A549 (cell line): ENCODE data around the gene BRICD5. TPM values are rescaled to one million over a fixed set of nuclear protein-coding genes. Genes with fewer than 3 reads are reported as not detected.

ENCODE experiments used
- ATAC-seq, 2 experiments: fragments of 200-7000 bp in 1 of 2; fragments of >200 bp in 1 of 2; cut with Nextera tagmentation in 1 of 2; cut with Tn5 transposase in 1 of 2; 3 replicates each; pipeline versions ENCODE4 v1.8.0 to v1.9.1; 2018 to 2020; ENCODE audit warnings: mild to moderate bottlenecking in 1 of 2, moderate library complexity in 1 of 2
- CTCF ChIA-PET: fragments of 300-600 bp; sonication (Branson Sonifier 250); formaldehyde crosslinking; extraction: SDS; loops from one replicate; lab custom pipeline; 2021; ENCODE audit warnings: antibody characterized with exemption, inconsistent platforms; lab: Yijun Ruan, JAX
- POLR2A ChIA-PET: fragments of 350-600 bp; formaldehyde crosslinking; extraction: SDS; loops from one replicate; lab custom pipeline; 2021; ENCODE audit warnings: antibody characterized with exemption, inconsistent platforms; lab: Yijun Ruan, JAX
- DNase-seq, 2 experiments: peaks; one replicate each; pipeline versions ENCODE4 v3.0.0 to v3.0.0-alpha.2; 2011 to 2016; ENCODE audit warnings: low read depth in 1 of 2, low spot score in 1 of 2
- FAIRE-seq: peaks from 2 replicates; lab custom pipeline; 2011; peaks lifted over from hg19 to GRCh38; lab: Jason Lieb, UNC
- H3K27ac ChIP-seq, 2 experiments: fragments of >200 bp; sonication (Bioruptor Twin); formaldehyde crosslinking; 3 replicates each; pipeline ENCODE4 v1.5.1; 2016 to 2017
- H3K4me1 ChIP-seq: fragments of >200 bp; sonication (Bioruptor Twin); formaldehyde crosslinking; 3 replicates; pipeline ENCODE4 v1.6.1; 2016
- H3K4me2 ChIP-seq: fragments of >200 bp; sonication (Bioruptor Twin); formaldehyde crosslinking; 3 replicates; pipeline ENCODE4 v1.6.1; 2016
- H3K4me3 ChIP-seq: fragments of >200 bp; sonication (Bioruptor Twin); formaldehyde crosslinking; 3 replicates; pipeline ENCODE4 v1.5.1; 2016
- H3K9me3 ChIP-seq: fragments of >200 bp; sonication (Bioruptor Twin); formaldehyde crosslinking; 3 replicates; pipeline ENCODE4 v1.6.1; 2016
- ATOH8 ChIP-seq: fragments of 250-450 bp; sonication (Bioruptor Pico); IDR thresholded peaks from 2 replicates; pipeline ENCODE4 v1.5.0; 2020; ENCODE audit warnings: low read depth, mild to moderate bottlenecking, moderate library complexity
- CBX8 ChIP-seq: fragments of 200-600 bp; sonication (generic); IDR thresholded peaks from 2 replicates; pipeline ENCODE4 v1.6.1; 2016
- CEBPB ChIP-seq, 2 experiments: fragments of >200 bp in 1 of 2; sonication (Bioruptor Twin) in 1 of 2; formaldehyde crosslinking in 1 of 2; IDR thresholded peaks; 2 replicates each; pipeline ENCODE4 v1.6.1; 2012 to 2016
- CTCF ChIP-seq: fragments of >200 bp; sonication (Bioruptor Twin); formaldehyde crosslinking; IDR thresholded peaks from 3 replicates; pipeline ENCODE4 v1.5.1; 2016
- EHMT2 ChIP-seq: fragments of 200-600 bp; sonication (generic); IDR thresholded peaks from 2 replicates; pipeline ENCODE4 v1.6.1; 2016; ENCODE audit warnings: antibody characterized with exemption, low read depth, mild to moderate bottlenecking, moderate library complexity
- ELK1 ChIP-seq: fragments of 150-350 bp; IDR thresholded peaks from 2 replicates; pipeline ENCODE4 v1.6.1; 2014; ENCODE audit warnings: low read depth, mild to moderate bottlenecking, low read length
- EP300 ChIP-seq, 2 experiments: fragments of >200 bp; sonication (Bioruptor Twin); formaldehyde crosslinking; IDR thresholded peaks; 2 replicates in 1 of 2; 3 replicates in 1 of 2; pipeline ENCODE4 v1.6.1; 2016 to 2017
- FOSB ChIP-seq: fragments of 250-450 bp; sonication (Bioruptor Pico); IDR thresholded peaks from 2 replicates; pipeline ENCODE4 v1.5.0; 2020; ENCODE audit warnings: mild to moderate bottlenecking, moderate library complexity
- FOXS1 ChIP-seq: fragments of 250-450 bp; sonication (Bioruptor Pico); IDR thresholded peaks from 2 replicates; pipeline ENCODE4 v1.5.0; 2020; ENCODE audit warnings: mild to moderate bottlenecking, moderate library complexity
- GATA3 ChIP-seq: IDR thresholded peaks from 2 replicates; pipeline ENCODE4 v1.6.1; 2012; ENCODE audit warnings: borderline replicate concordance
- HMGXB4 ChIP-seq: fragments of 250-450 bp; sonication (Bioruptor Pico); IDR thresholded peaks from 2 replicates; pipeline ENCODE4 v1.5.0; 2021; ENCODE audit warnings: mild to moderate bottlenecking, moderate library complexity, borderline replicate concordance
- JUNB ChIP-seq: fragments of >200 bp; sonication (Bioruptor Twin); formaldehyde crosslinking; IDR thresholded peaks from 2 replicates; pipeline ENCODE4 v1.6.1; 2016
- KDM5A ChIP-seq: fragments of 200-600 bp; sonication (generic); IDR thresholded peaks from 2 replicates; pipeline ENCODE4 v1.6.1; 2016; ENCODE audit warnings: antibody characterized with exemption, mild to moderate bottlenecking
- MAX ChIP-seq: IDR thresholded peaks from 2 replicates; pipeline ENCODE4 v1.6.1; 2012
- MAZ ChIP-seq: fragments of 150-350 bp; IDR thresholded peaks from 2 replicates; pipeline ENCODE4 v1.6.1; 2014; ENCODE audit warnings: antibody characterized with exemption, low read depth, low read length, borderline replicate concordance
- MYC ChIP-seq: IDR thresholded peaks from 2 replicates; pipeline ENCODE4 v1.6.1; 2012; ENCODE audit warnings: mild to moderate bottlenecking, inconsistent platforms, low read length, improper control_type of control experiment, borderline replicate concordance
- NFE2L2 ChIP-seq: fragments of 150-350 bp; conservative IDR thresholded peaks from 2 replicates; pipeline ENCODE4 v1.6.1; 2014; ENCODE audit warnings: low read length
- PHF8 ChIP-seq: fragments of 200-600 bp; sonication (generic); IDR thresholded peaks from 2 replicates; pipeline ENCODE4 v1.6.1; 2016; ENCODE audit warnings: low read depth, mild to moderate bottlenecking, antibody characterized with exemption, moderate library complexity, borderline replicate concordance
- POLR2A ChIP-seq: IDR thresholded peaks from 2 replicates; pipeline ENCODE4 v1.6.1; 2012; ENCODE audit warnings: mild to moderate bottlenecking, low read length
- RAD21 ChIP-seq, 2 experiments: fragments of >200 bp in 1 of 2; sonication (Bioruptor Twin) in 1 of 2; formaldehyde crosslinking in 1 of 2; IDR thresholded peaks in 1 of 2; conservative IDR thresholded peaks in 1 of 2; 2 replicates in 1 of 2; 3 replicates in 1 of 2; pipeline ENCODE4 v1.6.1; 2012 to 2018; ENCODE audit warnings: inconsistent platforms in 1 of 2
- RCOR1 ChIP-seq: fragments of 150-350 bp; IDR thresholded peaks from 2 replicates; pipeline ENCODE4 v1.6.1; 2014; ENCODE audit warnings: antibody characterized with exemption, low read length, low read depth
- RNF2 ChIP-seq: fragments of 200-600 bp; sonication (generic); IDR thresholded peaks from 2 replicates; pipeline ENCODE4 v1.6.1; 2016; ENCODE audit warnings: low read depth, mild to moderate bottlenecking, antibody characterized with exemption, moderate library complexity, borderline replicate concordance
- SMC3 ChIP-seq: fragments of >200 bp; sonication (Bioruptor Twin); formaldehyde crosslinking; IDR thresholded peaks from 3 replicates; pipeline ENCODE4 v1.6.1; 2018; ENCODE audit warnings: inconsistent platforms
- ZC3H11A ChIP-seq: fragments of 450-650 bp; IDR thresholded peaks from 2 replicates; pipeline ENCODE4 v1.6.1; 2014; ENCODE audit warnings: antibody characterized with exemption, mild to moderate bottlenecking
- ZFP36 ChIP-seq: fragments of 450-650 bp; IDR thresholded peaks from 2 replicates; pipeline ENCODE4 v1.6.1; 2014; ENCODE audit warnings: borderline replicate concordance; ENCODE audit not compliant: partially characterized antibody
- ZSCAN20 ChIP-seq: fragments of 250-450 bp; sonication (Bioruptor Pico); IDR thresholded peaks from 2 replicates; pipeline ENCODE4 v1.8.0; 2022; ENCODE audit warnings: mild to moderate bottlenecking, moderate library complexity
- WGBS: methylation state at CpG from one replicate; pipeline ENCODE4 v1.1.6; 2017; ENCODE audit errors: missing lambda C conversion rate; 5-methylcytosine and 5-hydroxymethylcytosine counted together
- polyA plus RNA-seq, 4 experiments: library from polyadenylated mRNA; depleted of rRNA in 3 of 4; stranded (reverse); fragments of >200 nt; fragmentation: RNase III in 1 of 4; extraction: RNeasy Plus Mini Kit Qiagen cat#74134 plus additional on column Dnase treatment in 1 of 4; gene quantifications; 2 replicates in 3 of 4; 3 replicates in 1 of 4; pipeline ENCODE4 v1.2.3, GENCODE V29; 2011 to 2017

Gene BRICD5
- polyA plus RNA-seq, 2 of the 4 experiments (the other 2 are of a cell fraction) = 2.0 to 9.1 TPM

- DNase-seq = no peak
- no peak overlapping the region for H3K27ac ChIP-seq
- no peak for ATAC-seq
- no peak for TF ChIP-seq MYC
- no peak for TF ChIP-seq RNF2
- no peak for TF ChIP-seq JUNB
- no peak for TF ChIP-seq ATOH8 (CRISPR knock-in tag)
- TF ChIP-seq HMGXB4 (CRISPR knock-in tag) = no peak
- TF ChIP-seq RCOR1 = no peak
- no peak for TF ChIP-seq CEBPB (IDR thresholded peaks at IDR 0.05)
- no peak for TF ChIP-seq KDM5A
- no peak for TF ChIP-seq GATA3
- TF ChIP-seq ZSCAN20 (CRISPR knock-in tag) = no peak
- no peak for TF ChIP-seq FOSB (CRISPR knock-in tag)
- no peak for TF ChIP-seq MAZ
- TF ChIP-seq PHF8 = no peak
- no peak for TF ChIP-seq NFE2L2
- H3K4me2 ChIP-seq = no peak overlapping the region
- H3K9me3 ChIP-seq = no peaks in the 10 kb centered on the region
- ChIA-PET CTCF (interaction anchor here (0.8 to 3.5 kb wide), 3 partner anchors 10 to 57 kb away, joined by 3 to 33 read pairs (median 21); partner anchors contain the start of gene CASKIN1), POLR2A (interaction anchor here (3.9 to 4.9 kb wide), 2 partner anchors 9 to 98 kb away, joined by 15 to 25 read pairs; partner anchors contain the start of gene TRAF7)
- H3K4me1 ChIP-seq = peaks cover 20% of the 10 kb centered on the region
- 82% methylated on average over 10 of the region's 11 CpGs for WGBS
- H3K4me3 ChIP-seq = no peak overlapping the region
- FAIRE-seq = no peak
These were observed 42.6 kb upstream of the BRICD5 start for GRCh38 chr16:2253293-2253692.

- POLR2A ChIA-PET = interaction anchor here (0.5 to 4.9 kb wide), 7 partner anchors 10 to 97 kb away, joined by 3 to 25 read pairs (median 9); partner anchors contain the start of genes PGP, RNPS1 and TRAF7
- FAIRE-seq (no peak), ATAC-seq (no peak), DNase-seq (no peak)
- H3K4me3 ChIP-seq = no peak overlapping the region
- 89% methylated on average over 7 of the region's 7 CpGs for WGBS
- H3K27ac ChIP-seq = peak overlapping the region in 1 of 2 experiments; percentile 96; a peak in 3 of 6 replicates
- no peaks in the 10 kb centered on the region for H3K9me3 ChIP-seq
- peaks cover 20% of the 10 kb centered on the region for H3K4me1 ChIP-seq
- no peak overlapping the region; the same call in 2 of the 3 replicates for H3K4me2 ChIP-seq
- TF ChIP-seq FOXS1 (CRISPR knock-in tag) = no peak
- no peak for TF ChIP-seq ZC3H11A
- no peak for TF ChIP-seq ZFP36
- CTCF ChIA-PET = interaction anchor here (1.2 to 3.5 kb wide), 5 partner anchors 11 to 249 kb away, joined by 3 to 33 read pairs (median 8); partner anchors contain the start of gene CASKIN1
These were observed 42.1 kb upstream of the BRICD5 start for GRCh38 chr16:2252806-2253148.

GRCh38 chr16:2251296-2252111, 40.8 kb upstream of the BRICD5 start, which contains the start of gene ECI1:
Gene ECI1 (minus strand): TSS chr16:2251587. CDS start chr16:2251566, 21 bp downstream.
- FAIRE-seq (no peak), DNase-seq (peak; percentile 96 to 98), ATAC-seq (peak; percentile 83 to 88)
- CTCF ChIA-PET = interaction anchor here (0.5 to 3.5 kb wide), 28 partner anchors 8 to 250 kb away, joined by 3 to 33 read pairs (median 3); partner anchors contain the start of genes CASKIN1, E4F1 and TRAF7
- H3K27ac ChIP-seq = peak within 1 kb of the TSS; percentile 96 to 98
- H3K9me3 ChIP-seq = no peaks in the 10 kb centered on the region
- H3K4me3 ChIP-seq = peak within 1 kb of the TSS; percentile 91
- H3K4me1 ChIP-seq = peaks cover 20% of the 10 kb centered on the region
- POLR2A ChIA-PET = interaction anchor here (0.8 to 4.9 kb wide), 17 partner anchors 9 to 352 kb away, joined by 3 to 25 read pairs (median 4); partner anchors contain the start of genes DNASE1L2, PGP, RNPS1 and RPS2
- WGBS = 12% methylated on average over 4 of the region's 88 CpGs
- H3K4me2 ChIP-seq = peak within 1 kb of the TSS; percentile 70
- TF ChIP-seq ELK1 = no peak
- TF ChIP-seq SMC3 = peak; percentile 46; the same call in 2 of the 3 replicates
- no peak for TF ChIP-seq EP300 (IDR thresholded peaks at IDR 0.05)
- TF ChIP-seq CBX8 = no peak
- TF ChIP-seq CEBPB (IDR thresholded peaks at IDR 0.05) = no peak
- TF ChIP-seq MAX = peak; percentile 78
- no peak for TF ChIP-seq EHMT2
- TF ChIP-seq MYC = peak; percentile 32; the same call in 1 of the 2 replicates
- TF ChIP-seq RAD21 (conservative IDR thresholded peaks at IDR 0.05 in 1 of 2, IDR thresholded peaks at IDR 0.05 in 1 of 2) = peak; percentile 43 to 70
- TF ChIP-seq POLR2A = peak; percentile 88
- peak; percentile 56 for TF ChIP-seq CTCF
- TF ChIP-seq FOSB (CRISPR knock-in tag) = peak; percentile 28; the same call in 1 of the 2 replicates
